Ishikawa (cell line): ENCODE results near the gene FCER1A.

Experiments
- CEBPB ChIP-seq: IDR thresholded peaks from 2 replicates; pipeline ENCODE4 v1.6.1; 2012
- EGR1 ChIP-seq: IDR thresholded peaks from 2 replicates; pipeline ENCODE4 v1.6.1; 2012
- EP300 ChIP-seq: IDR thresholded peaks from 2 replicates; pipeline ENCODE4 v1.6.1; 2012; ENCODE audit warnings: borderline replicate concordance
- FOXM1 ChIP-seq: IDR thresholded peaks from 2 replicates; pipeline ENCODE4 v1.6.1; 2012; ENCODE audit warnings: low read depth, borderline replicate concordance
- RAD21 ChIP-seq: IDR thresholded peaks from 2 replicates; pipeline ENCODE4 v1.6.1; 2012; ENCODE audit warnings: low read depth
- TCF12 ChIP-seq: IDR thresholded peaks from 2 replicates; pipeline ENCODE4 v1.6.1; 2012; ENCODE audit warnings: low read depth
- YY1 ChIP-seq: IDR thresholded peaks from 2 replicates; pipeline ENCODE4 v1.6.1; 2012; ENCODE audit warnings: low read depth
- ZBTB7A ChIP-seq: IDR thresholded peaks from 2 replicates; pipeline ENCODE4 v1.6.1; 2012; ENCODE audit warnings: low read depth
- TF ChIP-seq, protein P1 (sequence below): IDR thresholded peaks from 2 replicates; pipeline ENCODE4 v1.6.1; 2012; ENCODE audit warnings: low read depth, mild to moderate bottlenecking
- TF ChIP-seq, protein P2 (sequence below): IDR thresholded peaks from 2 replicates; pipeline ENCODE4 v1.6.1; 2012

- TF ChIP-seq, protein P1, sequence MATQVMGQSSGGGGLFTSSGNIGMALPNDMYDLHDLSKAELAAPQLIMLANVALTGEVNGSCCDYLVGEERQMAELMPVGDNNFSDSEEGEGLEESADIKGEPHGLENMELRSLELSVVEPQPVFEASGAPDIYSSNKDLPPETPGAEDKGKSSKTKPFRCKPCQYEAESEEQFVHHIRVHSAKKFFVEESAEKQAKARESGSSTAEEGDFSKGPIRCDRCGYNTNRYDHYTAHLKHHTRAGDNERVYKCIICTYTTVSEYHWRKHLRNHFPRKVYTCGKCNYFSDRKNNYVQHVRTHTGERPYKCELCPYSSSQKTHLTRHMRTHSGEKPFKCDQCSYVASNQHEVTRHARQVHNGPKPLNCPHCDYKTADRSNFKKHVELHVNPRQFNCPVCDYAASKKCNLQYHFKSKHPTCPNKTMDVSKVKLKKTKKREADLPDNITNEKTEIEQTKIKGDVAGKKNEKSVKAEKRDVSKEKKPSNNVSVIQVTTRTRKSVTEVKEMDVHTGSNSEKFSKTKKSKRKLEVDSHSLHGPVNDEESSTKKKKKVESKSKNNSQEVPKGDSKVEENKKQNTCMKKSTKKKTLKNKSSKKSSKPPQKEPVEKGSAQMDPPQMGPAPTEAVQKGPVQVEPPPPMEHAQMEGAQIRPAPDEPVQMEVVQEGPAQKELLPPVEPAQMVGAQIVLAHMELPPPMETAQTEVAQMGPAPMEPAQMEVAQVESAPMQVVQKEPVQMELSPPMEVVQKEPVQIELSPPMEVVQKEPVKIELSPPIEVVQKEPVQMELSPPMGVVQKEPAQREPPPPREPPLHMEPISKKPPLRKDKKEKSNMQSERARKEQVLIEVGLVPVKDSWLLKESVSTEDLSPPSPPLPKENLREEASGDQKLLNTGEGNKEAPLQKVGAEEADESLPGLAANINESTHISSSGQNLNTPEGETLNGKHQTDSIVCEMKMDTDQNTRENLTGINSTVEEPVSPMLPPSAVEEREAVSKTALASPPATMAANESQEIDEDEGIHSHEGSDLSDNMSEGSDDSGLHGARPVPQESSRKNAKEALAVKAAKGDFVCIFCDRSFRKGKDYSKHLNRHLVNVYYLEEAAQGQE: no peak
- TF ChIP-seq RAD21 (no peak), EP300 (no peak), EGR1 (no peak), YY1 (no peak), TCF12 (no peak), ZBTB7A (no peak), FOXM1 (no peak), CEBPB (no peak)
- TF ChIP-seq, protein P2, sequence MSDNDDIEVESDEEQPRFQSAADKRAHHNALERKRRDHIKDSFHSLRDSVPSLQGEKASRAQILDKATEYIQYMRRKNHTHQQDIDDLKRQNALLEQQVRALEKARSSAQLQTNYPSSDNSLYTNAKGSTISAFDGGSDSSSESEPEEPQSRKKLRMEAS: no peak
Measured at GRCh38 chr1:159339536-159339935, 37.4 kb downstream of the FCER1A start.
